ENCODE data around the gene OTUD7B.
A peak's percentile ranks its signal among the peaks of the same experiment; 100 is the strongest.
"Not testable (repeated sequence)": the region's sequence is repeated elsewhere in the genome, so short reads cannot be mapped to it uniquely, and the experiment has no call there.

OTUD7B gene

DNA sequence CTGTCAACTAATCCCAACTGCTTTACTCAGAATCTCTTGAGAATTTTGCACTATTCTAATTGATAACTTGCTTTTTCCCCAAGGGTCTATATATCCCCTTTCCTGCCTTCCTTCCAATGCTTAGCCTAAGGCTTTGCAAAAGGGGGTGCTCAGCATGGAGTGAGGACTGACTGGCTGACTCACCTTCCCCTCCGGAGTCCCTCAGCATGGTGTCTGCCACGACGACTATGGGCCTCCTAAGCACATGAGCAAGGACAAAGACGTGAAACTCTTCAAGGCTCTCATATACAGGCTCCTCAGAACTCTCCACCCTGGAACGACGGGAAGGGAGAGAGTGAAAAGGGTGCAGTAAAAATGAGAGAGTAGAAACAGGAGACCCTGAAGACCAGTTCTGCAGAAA lies 60.6 kb downstream of the OTUD7B start:
- DNase-seq (ENCODE audit: low read depth, low spot score) = no peak

DNA sequence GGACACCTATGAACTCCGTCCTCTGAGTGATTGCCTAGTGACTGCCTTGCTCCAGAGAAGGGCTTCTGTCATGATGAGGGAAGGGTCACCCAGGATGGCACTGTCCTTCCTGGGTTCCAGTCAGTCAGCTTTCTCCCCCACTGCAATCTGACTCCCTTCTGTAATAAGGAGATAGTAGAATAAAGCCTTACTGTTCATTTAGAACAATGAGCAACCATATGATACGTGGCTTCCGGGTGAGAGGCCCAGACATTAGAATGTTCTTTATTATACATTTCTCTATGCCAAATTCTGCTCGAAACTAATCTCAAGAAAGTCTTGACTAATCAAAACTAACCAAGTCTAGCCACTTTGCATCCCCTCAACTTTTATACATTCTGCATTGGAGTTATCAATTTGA lies 65.3 kb downstream of the OTUD7B start:
- DNase-seq (ENCODE audit: low read depth, low spot score) = no peak

- no peak for DNase-seq (ENCODE audit: low read depth, low spot score)
Measured at GRCh38 chr1:149942885-149943284, 67.6 kb downstream of the OTUD7B start.

DNA sequence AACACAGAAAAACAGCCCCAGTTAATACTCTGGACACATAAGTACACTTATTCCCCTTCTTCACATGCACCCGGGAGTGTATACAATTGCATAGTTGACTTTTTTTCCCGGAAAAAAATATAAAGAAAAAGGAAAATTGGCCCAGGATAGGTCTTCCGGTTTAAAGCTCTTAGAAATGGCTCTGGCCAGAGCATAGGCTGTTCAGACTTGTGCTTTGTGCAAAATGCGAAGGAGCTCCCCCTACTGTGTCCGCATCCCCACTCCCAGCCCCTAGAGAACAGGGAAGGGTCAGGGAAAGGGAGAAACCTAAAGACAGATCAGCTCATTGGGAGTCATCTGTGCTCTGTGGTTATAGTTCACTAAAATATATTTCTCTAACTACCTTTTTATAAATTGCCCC lies 68.3 kb downstream of the OTUD7B start:
- DNase-seq (ENCODE audit: low read depth, low spot score) = peak; percentile 59

DNA sequence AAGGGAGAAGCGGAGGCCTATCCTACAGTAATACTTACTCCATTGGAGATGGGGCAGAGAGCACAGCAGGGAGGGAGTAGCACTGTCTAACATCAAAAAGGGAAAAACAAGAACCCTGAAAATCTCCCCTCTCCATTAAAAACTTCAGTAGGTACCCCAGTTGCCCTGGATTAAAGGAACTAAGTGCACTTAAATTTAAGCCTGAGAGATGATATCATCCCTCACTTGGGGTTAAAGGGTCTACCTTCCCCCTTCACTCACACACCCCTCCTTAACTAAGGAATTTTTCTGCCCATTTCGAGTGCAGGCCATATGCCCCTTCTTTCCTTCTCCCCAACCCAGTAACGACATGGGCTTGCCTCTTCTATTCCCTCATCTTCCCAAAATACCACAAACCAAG lies 70.1 kb downstream of the OTUD7B start:
- no peak for DNase-seq (ENCODE audit: low read depth, low spot score)

- not testable (repeated sequence) for DNase-seq (ENCODE audit: low read depth, low spot score)
Measured at GRCh38 chr1:149938668-149939003, 71.9 kb downstream of the OTUD7B start.

- no peak for DNase-seq (ENCODE audit: low read depth, low spot score)
Measured at GRCh38 chr1:149937759-149938158, 72.8 kb downstream of the OTUD7B start.

- peak; percentile 48 for DNase-seq (ENCODE audit: low read depth, low spot score)
Measured at GRCh38 chr1:149936992-149937705, 73.4 kb downstream of the OTUD7B start.

- DNase-seq (ENCODE audit: low read depth, low spot score) = peak; percentile 28
Measured at GRCh38 chr1:149936170-149936991, 74.1 kb downstream of the OTUD7B start, which contains the start of gene MTMR11. Gene MTMR11, minus strand, starts transcription at chr1:149936879. Its CDS starts 232 bp downstream, at chr1:149936647.

DNA sequence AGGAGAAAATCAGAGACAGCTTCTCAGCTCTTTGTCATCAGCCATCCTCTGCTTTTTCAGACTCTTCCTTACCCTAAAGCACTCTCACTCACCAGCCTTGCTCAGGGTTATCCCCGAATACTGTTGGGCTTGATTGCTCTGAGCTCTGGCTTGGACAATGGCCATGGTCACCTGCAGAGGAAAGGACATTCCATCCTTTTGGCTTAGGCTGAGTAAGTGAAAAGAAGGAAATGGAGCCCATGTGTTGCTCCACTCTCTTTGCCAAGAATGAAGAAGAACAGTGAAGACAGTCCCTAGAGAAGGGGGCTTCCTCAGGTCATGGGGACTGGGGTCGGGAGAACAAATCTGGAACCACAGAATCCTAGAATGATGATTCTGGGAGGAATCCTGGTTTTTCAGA lies 76.2 kb downstream of the OTUD7B start:
- DNase-seq (ENCODE audit: low read depth, low spot score) = no peak

DNA sequence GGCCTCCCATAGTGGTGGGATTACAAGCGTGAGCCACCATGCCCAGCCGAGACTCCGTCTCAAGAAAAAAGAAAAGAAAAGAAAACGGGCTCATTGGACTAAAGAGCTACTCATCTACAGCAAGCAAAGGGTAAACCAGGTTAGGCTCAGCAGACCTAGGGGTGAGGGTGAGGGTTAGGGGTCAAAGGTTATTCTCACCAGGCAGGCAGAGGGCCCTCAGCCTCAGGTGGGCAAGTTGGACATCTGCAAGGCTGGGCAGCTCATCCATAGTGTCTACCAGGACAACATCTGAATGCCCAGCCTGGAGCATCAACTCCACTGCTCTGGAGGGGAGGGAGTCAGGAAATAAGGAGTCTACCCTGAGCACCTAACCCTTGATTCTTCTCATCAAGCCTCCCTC lies 77.3 kb downstream of the OTUD7B start:
- DNase-seq (ENCODE audit: low read depth, low spot score) = no peak

DNA sequence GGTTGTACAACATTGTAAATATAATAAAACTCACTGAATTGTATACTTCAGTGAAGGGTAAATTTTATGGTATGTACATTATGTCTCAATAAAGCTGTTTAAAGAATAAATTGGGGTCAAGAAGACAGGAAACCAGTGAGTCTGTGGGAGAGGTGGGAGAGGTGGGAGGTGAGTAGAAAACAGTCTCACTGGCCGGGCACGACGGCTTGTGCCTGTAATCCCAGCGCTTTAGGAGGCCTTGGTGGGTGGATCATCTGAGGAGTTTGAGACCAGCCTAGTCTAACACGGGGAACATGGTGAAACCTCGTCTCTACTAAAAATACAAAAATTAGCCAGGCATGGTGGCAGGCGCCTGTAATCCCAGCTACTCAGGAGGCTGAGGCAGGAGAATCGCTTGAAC lies 78.1 kb downstream of the OTUD7B start:
- no peak for DNase-seq (ENCODE audit: low read depth, low spot score)

DNA sequence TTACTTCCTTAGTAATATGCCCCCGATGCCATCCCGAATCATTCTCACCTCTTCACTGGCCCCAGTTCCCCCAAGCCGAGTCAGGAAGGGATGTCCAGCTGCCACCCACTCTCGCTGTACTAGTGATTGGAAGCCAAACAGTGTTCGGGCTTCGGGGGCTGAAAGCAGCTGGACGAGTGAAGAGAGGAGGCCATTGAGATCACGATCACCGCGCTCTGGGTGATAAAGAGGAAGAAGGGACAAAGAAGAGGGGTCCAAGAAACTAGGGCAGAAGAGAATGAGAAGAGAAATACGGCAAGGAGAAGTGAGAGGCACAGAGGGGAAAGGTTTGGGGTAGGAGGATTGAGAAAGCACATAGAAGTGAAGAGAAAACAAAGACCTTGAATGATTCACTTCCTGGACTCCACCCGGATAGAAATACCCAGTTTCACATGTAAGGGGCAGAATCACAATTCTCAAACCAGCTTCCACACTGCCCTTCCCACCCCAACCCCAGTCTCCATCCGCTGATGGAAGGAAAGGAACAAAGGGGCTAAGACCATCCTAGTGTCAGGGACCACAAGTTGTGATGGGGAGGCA lies 79.2 kb downstream of the OTUD7B start:
- no peak for DNase-seq (ENCODE audit: low read depth, low spot score)

- no peak for DNase-seq (ENCODE audit: low read depth, low spot score)
Measured at GRCh38 chr1:149929856-149930255, 80.7 kb downstream of the OTUD7B start.

GRCh38 chr1:149928401-149928724 lies 82.2 kb downstream of the OTUD7B start:
- no peak for DNase-seq (ENCODE audit: low read depth, low spot score)

- DNase-seq (ENCODE audit: low read depth, low spot score) = peak; percentile 94
Measured at GRCh38 chr1:149927563-149928400, 82.7 kb downstream of the OTUD7B start, which contains the start of gene SF3B4. Gene SF3B4, minus strand, starts transcription at chr1:149927803. Its CDS starts 44 bp downstream, at chr1:149927759.

GRCh38 chr1:149927056-149927562 lies 83.4 kb downstream of the OTUD7B start:
- no peak for DNase-seq (ENCODE audit: low read depth, low spot score)

DNA sequence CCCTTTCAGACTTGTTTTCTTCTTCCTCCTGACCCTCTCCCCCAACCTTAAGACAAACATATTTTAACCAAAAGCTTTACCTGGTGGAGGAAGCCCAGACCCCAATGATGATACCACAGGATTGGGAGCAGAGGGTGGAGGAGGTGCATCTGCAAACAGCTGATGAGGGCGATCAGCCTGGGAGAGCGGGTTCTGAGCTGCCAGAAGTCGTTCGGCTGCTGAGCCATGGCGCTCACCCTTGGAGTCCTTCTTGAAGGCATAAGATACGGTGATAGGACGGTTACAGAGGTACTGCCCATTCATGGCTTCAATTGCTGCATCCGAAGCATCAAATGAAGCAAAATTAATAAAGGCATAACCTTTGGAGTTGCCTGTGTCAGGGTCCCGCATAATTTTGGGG lies 84.2 kb downstream of the OTUD7B start:
- no peak for DNase-seq (ENCODE audit: low read depth, low spot score)

DNA sequence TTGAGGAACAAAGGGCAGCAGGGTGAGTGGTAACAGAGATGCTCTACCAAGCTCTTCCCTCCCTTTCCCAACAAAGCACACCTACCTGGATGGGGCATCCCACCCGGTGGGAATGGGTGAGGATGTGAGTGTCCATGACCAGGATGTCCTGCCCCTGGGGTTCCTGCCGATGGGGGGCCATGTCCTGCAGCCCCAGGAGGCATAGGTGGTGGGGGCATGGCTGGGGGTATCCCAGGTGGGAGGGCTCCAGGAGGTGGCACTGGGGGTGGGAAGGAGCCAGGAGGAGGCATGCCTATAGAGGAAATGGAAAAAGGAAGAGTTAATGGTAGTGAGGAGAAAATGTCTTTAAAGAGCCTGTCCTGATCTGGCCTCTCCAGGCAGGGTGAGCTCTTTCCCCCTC lies 84.8 kb downstream of the OTUD7B start:
- DNase-seq (ENCODE audit: low read depth, low spot score) = no peak

DNA sequence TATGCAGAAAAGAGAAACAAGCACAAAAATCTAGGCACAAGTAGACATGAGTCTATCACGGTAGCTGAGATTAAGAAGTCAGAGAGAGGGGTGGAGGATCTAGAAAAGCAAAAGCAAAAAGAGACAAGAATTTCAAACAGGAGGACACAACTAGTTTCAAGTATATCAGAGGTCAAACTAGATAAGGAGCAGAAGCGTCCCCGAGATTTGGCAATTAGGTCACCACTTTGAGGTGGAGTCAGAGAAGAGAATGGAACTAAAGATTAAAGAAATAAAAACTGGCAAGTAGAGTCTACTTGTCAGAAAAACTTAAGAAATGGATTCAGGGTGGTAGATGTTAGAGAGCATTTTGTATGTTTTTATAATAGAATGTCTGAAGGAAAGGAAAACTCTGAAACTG lies 85.2 kb downstream of the OTUD7B start:
- no peak for DNase-seq (ENCODE audit: low read depth, low spot score)

- DNase-seq (ENCODE audit: low read depth, low spot score) = no peak
Measured at GRCh38 chr1:149923626-149924025, 86.9 kb downstream of the OTUD7B start.

All from ELF-1 (cell line).